Right ventricle myocardium superior (tissue), 1 donor: ENCODE measurements around the gene PML. TPM values are rescaled to one million over a fixed set of nuclear protein-coding genes. Genes with fewer than 3 reads are reported as not detected.

ENCODE experiments used
- ATAC-seq: fragments of 200-7000 bp; cut with Tn5 transposase; one replicate; pipeline ENCODE4 v1.9.1; 2020; ENCODE audit warnings: mild to moderate bottlenecking; ENCODE audit not compliant: poor library complexity
- DNase-seq: peaks from one replicate; pipeline ENCODE4 v3.0.0-alpha.2; 2020
- intact Hi-C: fragments of 100-400 bp; cut with DNase I; formaldehyde crosslinking; loops from one replicate; pipeline ENCODE4 v1.11.2; 2022
- long read RNA-seq: library from polyadenylated mRNA; unstranded; transcript quantifications from one replicate; pipeline ENCODE4 v2.0.0, GENCODE V29; 2021
- total RNA-seq: library from RNA; stranded (reverse); fragmentation: NEBNext Ultra II Directional; extraction: Animal tissue kit (Norgen Biotek cat#: 25700); gene quantifications from one replicate; pipeline ENCODE4 v1.2.1, GENCODE V29; 2021
- donor health status: DM: no; HTN: yes; CAD: no; lungs with severe emphysema.

PML gene
- 18.2 TPM for total RNA-seq
- long read RNA-seq, full-length matches to known transcripts, result 24 of 54 reads
- long read RNA-seq, partial matches to known transcripts, result 23 of 54 reads
- long read RNA-seq, other reads (novel, unspliced or antisense), result 7 of 54 reads

GRCh38 chr15:73994413-73994883 lies at the start of gene PML:
PML (plus strand) TSS chr15:73994716; CDS start chr15:73994813, 97 bp downstream.
- intact Hi-C loops, result loop anchor here (10.0 kb wide), 1 partner anchor 50 kb away; no protein-coding TSS in a partner anchor
- ATAC-seq, result peak; percentile 80
- peak; percentile 98 for DNase-seq

GRCh38 chr15:73945130-73945508 lies 49.4 kb upstream of the PML start:
- ATAC-seq, result no peak
- intact Hi-C loops, result no loop called here
- no peak for DNase-seq

GRCh38 chr15:73946046-73946721 lies 48.3 kb upstream of the PML start:
- intact Hi-C loops, result no loop called here
- ATAC-seq, result no peak
- peak; percentile 23 for DNase-seq

GRCh38 chr15:73946795-73947370 lies 47.6 kb upstream of the PML start:
- DNase-seq, result peak; percentile 31
- ATAC-seq, result no peak
- intact Hi-C loops, result no loop called here

GRCh38 chr15:73947651-73948050 lies 46.9 kb upstream of the PML start:
- DNase-seq, result peak; percentile 35
- ATAC-seq, result no peak
- intact Hi-C loops, result no loop called here

- intact Hi-C loops, result no loop called here
- no peak for DNase-seq
- no peak for ATAC-seq
Measured at GRCh38 chr15:73948396-73948795, 46.1 kb upstream of the PML start.

- ATAC-seq (no peak), DNase-seq (peak; percentile 22)
- intact Hi-C loops, result no loop called here
Measured at GRCh38 chr15:73948982-73949381, 45.5 kb upstream of the PML start.

GRCh38 chr15:73949496-73949895 lies 45.0 kb upstream of the PML start:
- no peak for ATAC-seq
- peak; percentile 32 for DNase-seq
- intact Hi-C loops, result no loop called here

GRCh38 chr15:73950479-73950830 lies 44.1 kb upstream of the PML start:
- intact Hi-C loops, result no loop called here
- DNase-seq, result peak; percentile 42
- ATAC-seq, result peak; percentile 3

GRCh38 chr15:73950831-73951561 lies 43.5 kb upstream of the PML start:
- DNase-seq (peak; percentile 96), ATAC-seq (peak; percentile 95)
- intact Hi-C loops, result no loop called here

GRCh38 chr15:73951601-73952000 lies 42.9 kb upstream of the PML start:
- ATAC-seq, result peak; percentile 1
- intact Hi-C loops, result no loop called here
- DNase-seq, result peak; percentile 10

- ATAC-seq (no peak), DNase-seq (peak; percentile 40)
- intact Hi-C loops, result no loop called here
Measured at GRCh38 chr15:73952171-73952912, 42.2 kb upstream of the PML start.

- intact Hi-C loops, result no loop called here
- peak; percentile 18 for DNase-seq
- ATAC-seq, result no peak
Measured at GRCh38 chr15:73952913-73953750, 41.4 kb upstream of the PML start.

- DNase-seq, result no peak
- no peak for ATAC-seq
- intact Hi-C loops, result no loop called here
Measured at GRCh38 chr15:73954188-73955145, 40.0 kb upstream of the PML start.

GRCh38 chr15:73955326-73955725 lies 39.2 kb upstream of the PML start:
- intact Hi-C loops, result no loop called here
- DNase-seq, result no peak
- no peak for ATAC-seq

- no peak for DNase-seq
- intact Hi-C loops, result no loop called here
- ATAC-seq, result no peak
Measured at GRCh38 chr15:73955861-73956742, 38.4 kb upstream of the PML start.
